Measurements from ENCODE around the gene PSMA7.

Gene PSMA7

DNA sequence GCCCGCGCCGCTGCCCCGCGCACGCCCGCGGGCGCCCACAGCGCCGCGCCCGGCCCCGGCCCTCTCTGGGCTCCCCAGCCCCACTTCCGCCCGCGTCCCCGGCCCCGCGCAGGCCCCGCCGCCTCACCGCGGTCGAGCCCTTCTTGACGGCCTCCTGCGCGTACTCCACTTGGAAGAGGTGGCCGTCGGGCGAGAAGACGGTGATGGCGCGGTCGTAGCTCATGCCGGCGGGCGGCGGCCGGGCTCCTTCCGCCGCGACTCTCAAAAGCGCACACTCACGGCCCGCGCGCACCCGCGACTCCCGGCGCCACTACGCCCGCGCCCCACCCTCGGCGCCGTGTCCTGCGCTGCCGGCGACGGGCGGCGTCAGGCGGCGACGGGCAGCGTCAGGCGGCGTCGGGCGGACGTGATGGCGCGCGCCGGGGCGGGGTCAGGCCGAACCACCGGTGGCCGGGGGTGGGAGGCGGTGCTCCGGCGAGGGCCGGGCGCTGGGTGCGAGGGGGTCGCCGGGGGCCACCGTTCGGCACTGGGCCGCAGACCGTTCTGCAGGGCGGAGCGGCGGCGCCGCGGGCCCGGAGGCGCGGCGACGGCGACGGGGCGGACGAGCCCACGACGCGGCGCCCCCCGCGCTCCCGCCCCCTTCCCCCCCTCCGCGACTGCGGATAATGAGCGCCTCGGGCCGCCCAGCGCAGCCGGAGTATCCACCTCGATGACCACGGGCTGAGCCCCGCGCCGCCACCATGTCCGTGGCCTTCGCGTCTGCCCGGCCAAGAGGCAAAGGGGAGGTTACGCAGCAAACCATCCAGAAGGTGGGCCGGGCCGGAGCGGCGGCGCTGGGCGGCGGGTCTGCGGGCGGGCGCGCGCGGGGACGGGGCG is at the start of gene PSMA7, which contains the start of gene SS18L1:
TSS of gene PSMA7 (minus strand) at position 314 of the 876 bp plus-strand sequence. CDS start at position 223, 91 bp downstream.
TSS of gene SS18L1 (plus strand) at position 689 of the 876 bp plus-strand sequence. CDS start at position 741, 52 bp downstream.
- no peak for FAIRE-seq

DNA sequence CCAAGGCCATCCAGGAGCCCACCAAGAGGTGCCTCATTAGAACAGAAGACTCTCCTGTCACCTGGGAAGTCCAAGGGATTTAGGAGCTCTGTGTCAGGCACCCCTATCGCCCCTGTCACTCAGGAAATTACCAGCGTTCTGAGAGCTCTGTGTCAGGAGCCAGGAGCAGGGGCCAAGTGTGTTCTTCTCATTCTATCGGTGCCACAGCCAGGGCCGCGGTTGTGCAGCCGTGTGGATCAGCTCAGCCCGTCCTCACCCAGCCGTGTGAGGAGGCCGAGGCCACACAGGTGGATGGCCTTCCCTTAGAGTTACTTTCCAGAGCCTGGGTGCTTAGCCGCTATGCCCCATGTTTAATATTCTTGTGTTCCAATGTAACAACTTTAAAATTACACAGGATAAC is 49.4 kb upstream of the PSMA7 start:
- no peak for FAIRE-seq

DNA sequence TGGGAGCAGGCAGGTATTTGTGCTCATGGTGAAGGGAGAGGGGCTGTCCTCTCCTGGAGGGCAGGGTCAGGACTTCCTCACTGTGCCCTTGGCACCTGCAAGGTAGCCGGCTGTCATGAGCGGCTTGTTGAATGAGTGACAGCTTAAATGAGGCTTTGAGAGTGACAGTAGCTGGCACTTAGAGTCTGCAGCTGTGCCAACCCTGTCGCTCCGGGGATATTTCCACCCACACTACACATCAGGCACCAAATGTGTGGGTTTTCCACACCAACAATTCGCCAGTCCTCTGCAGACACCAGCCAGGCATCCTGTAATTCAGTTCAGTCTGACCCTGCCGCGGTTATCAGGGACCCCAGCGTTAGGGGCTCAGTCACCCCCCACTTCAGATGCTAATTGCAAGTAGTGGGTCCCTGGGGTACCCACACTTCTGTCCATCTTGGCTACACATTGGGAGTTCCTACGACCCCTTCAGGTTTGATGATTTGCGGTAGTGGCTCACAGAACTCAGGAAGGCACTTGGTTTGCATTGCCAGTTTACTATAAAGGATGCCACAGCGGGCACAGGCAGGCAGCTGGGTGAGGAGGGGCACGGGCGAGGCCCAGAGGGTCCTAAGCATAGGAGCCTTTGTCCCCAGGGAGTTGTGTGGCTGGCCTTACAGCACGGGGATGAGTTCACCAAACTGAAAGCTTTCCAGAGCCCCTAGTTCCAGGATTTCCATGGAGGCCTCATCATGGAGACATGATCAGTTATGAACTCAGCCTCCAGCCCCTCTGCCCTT is 48.8 kb upstream of the PSMA7 start:
- FAIRE-seq, result no peak

GRCh38 chr20:62190639-62191411 is 47.6 kb upstream of the PSMA7 start:
- no peak for FAIRE-seq

DNA sequence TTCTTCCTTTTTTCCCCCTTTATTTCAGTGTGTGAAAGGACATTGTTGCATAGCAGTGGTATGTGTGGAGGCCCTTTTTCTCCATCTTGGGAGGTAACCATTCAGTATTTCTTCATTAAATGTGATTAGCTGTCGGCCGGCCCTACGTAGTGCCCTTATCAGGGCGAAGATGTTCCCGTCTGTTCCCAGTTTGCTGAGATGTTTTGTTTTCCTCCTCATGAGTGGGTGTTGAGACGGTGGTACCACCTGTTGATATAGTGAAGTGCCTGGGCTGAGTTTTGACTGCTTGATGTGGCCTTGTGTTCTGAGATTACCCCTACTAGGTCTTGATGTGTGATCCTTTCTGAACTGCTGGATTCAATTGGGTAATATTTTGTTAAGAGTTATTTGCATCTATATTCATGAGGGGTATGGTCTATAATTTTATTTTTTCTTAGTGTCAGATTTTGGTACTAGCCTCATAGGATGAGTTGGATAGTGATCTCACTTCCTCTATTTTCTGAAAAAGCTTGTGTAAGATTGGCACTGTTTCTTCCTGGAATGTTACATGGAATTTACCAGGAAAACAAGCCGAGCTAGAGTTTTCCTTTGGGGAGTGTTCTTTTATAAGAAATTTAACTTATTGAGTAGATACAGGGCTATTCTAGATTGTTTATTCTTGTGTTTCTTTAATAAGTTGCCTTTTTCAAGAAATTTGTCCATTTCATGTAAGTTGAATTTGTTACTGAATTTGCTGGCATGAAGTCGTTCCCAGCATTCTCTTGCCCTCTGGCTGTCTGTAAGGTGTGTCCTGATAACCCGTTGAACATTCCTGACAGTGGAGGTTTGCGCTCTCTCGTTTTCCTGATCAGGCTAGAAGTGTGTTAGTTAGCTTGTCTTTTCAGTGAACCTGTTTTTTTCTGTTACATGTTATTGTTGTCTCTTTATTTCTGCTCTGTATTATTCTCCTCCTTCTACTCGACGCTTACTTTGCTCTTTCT is 44.0 kb upstream of the PSMA7 start:
- no peak for FAIRE-seq

DNA sequence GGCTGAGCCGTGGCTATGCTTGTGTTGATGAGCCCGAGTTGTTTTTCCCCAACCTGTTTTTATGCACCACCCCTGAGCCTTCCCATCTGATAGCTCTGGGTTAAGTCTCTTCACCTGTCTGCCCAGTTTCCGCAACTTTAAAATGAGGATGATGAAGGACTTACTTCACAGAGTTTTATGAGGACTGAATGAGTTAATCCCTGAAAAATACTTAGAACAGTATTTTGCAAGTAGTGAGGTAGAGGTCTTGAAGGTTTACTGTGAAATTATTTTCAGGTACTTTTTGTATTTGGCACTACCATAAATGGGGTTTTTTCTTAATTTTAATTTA is 42.9 kb upstream of the PSMA7 start:
- FAIRE-seq, result no peak

GRCh38 chr20:62183426-62184142 is 40.4 kb upstream of the PSMA7 start:
- no peak for FAIRE-seq

DNA sequence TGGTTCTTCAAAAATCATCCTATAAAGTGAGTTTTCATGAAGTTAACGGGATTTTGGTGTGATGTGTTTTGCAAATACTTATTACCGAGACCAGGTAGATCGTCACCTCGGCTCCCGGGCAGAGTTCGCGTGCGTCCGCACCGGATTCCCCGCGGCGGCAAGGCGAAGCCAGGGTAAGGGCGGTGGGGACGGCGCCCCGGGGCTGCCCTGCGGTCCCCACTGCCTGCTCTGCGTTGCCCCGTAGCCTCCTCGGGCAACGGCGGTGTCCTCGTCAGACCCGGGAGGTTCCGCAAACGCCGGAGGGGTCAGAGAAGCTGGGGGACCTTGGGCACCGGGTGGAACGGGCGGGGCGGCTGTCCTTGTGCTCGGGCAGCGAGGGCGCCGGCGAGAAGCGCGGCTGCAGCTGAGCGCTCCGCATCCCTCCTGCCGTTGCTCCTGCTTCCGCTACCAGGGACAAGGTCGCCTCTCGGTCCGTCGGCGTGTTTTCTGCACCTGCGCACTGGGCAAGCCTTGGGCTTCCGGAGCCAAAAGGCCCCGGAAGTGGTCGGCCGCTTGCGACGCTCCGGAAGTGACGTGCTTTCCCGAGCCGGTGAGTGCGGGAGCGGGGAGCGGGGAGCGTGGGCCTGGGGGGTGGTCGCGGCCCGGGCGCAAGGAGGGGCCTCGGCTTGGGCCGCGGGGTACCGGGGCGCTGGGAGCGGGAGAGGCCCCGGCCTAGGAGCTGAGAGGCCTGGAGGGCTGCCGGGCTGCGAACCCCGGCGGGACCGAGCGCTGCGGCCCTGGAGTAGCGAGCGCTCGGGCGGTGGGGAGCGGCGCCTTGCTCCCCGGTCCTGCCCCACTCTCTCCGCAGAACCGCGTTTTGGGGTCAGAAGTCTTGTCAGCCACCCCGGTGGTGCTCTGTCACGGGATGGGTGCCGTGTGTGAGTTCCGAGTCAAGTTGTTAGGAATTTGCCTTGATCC is 39.6 kb upstream of the PSMA7 start, which contains the start of gene MTG2:
TSS of gene MTG2 (plus strand) at position 560 of the 957 bp plus-strand sequence. CDS start 10,393 bp downstream, outside the sequence.
- no peak for FAIRE-seq

GRCh38 chr20:62181808-62182207 is 38.6 kb upstream of the PSMA7 start:
- FAIRE-seq, result no peak

- no peak for FAIRE-seq
Measured at GRCh38 chr20:62179162-62179504, 35.9 kb upstream of the PSMA7 start.

- no peak for FAIRE-seq
Measured at GRCh38 chr20:62178316-62179161, 35.3 kb upstream of the PSMA7 start.

GRCh38 chr20:62177307-62177706 is 34.1 kb upstream of the PSMA7 start:
- FAIRE-seq, result no peak

GRCh38 chr20:62176866-62177265 is 33.7 kb upstream of the PSMA7 start:
- FAIRE-seq, result no peak

- no peak for FAIRE-seq
Measured at GRCh38 chr20:62175711-62176110, 32.5 kb upstream of the PSMA7 start.

GRCh38 chr20:62174870-62175624 is 31.9 kb upstream of the PSMA7 start:
- no peak for FAIRE-seq

- FAIRE-seq, result no peak
Measured at GRCh38 chr20:62174021-62174804, 31.0 kb upstream of the PSMA7 start.

DNA sequence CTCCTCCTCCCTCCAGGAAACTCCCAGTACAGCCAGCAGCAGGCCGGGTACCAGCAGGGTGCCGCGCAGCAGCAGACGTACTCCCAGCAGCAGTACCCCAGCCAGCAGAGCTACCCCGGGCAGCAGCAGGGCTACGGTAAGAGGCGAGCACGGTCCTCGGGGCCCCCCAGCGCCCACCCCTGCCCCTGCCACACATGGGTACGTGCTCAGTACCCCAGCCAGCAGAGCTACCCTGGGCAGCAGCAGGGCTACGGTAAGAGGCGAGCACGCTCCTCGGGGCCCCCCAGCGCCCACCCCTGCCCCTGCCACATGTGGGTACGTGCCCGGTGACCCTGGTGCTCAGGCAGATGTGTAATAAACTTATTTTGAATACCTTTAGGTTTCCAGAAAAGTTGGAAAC is 29.5 kb upstream of the PSMA7 start:
- no peak for FAIRE-seq
